NT2/D1 (cell line): ENCODE results near the gene C19orf12.

ENCODE experiments used
- SUZ12 ChIP-seq: IDR thresholded peaks from 2 replicates; pipeline ENCODE4 v1.6.1; 2011; ENCODE audit not compliant: insufficient read length, insufficient read depth; ENCODE audit errors: extremely low read depth
- ZNF274 ChIP-seq: IDR thresholded peaks from 2 replicates; pipeline ENCODE4 v1.6.1; 2011; ENCODE audit warnings: mild to moderate bottlenecking, low read depth, low read length

DNA sequence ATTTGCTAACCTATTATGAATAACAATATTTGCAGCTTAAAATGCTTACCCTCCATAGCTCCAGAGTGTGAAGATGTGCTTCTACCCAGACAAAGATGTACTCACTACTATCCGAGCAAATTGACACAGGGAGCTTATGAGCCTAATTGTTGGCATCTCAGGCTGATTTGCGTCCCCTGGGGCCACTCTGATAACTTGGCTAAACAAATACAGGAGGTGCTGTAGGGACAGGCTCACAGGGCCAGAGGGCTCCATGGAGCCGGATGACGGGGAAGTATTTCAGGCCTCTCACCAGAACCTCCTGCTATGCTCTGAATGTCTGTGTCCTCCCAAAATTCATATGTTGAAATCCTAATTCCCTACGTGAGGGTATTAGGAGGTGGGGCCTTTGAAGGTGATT lies 26.7 kb upstream of the C19orf12 start:
- TF ChIP-seq SUZ12 = no peak
- TF ChIP-seq ZNF274 = no peak
